22Rv1 (cell line): Measurements from ENCODE around the gene PLEKHA6.
A peak's percentile ranks its signal among the peaks of the same experiment; 100 is the strongest.

Experiments used
- H3K27ac ChIP-seq: fragments of 450-650 bp; 2 replicates; pipeline ENCODE4 v1.5.1; 2017
- CTCF ChIP-seq: fragments of 450-650 bp; IDR thresholded peaks from 2 replicates; pipeline ENCODE4 v1.5.1; 2017; ENCODE audit warnings: mild to moderate bottlenecking
- ZFX ChIP-seq: fragments of 450-650 bp; IDR thresholded peaks from 2 replicates; pipeline ENCODE4 v1.6.1; 2017; ENCODE audit warnings: antibody characterized with exemption, borderline replicate concordance

Gene PLEKHA6

GRCh38 chr1:204285436-204286305 lies 74.1 kb downstream of the PLEKHA6 start:
- peak overlapping the region; percentile 87 for H3K27ac ChIP-seq
- TF ChIP-seq CTCF (no peak), ZFX (no peak)

DNA sequence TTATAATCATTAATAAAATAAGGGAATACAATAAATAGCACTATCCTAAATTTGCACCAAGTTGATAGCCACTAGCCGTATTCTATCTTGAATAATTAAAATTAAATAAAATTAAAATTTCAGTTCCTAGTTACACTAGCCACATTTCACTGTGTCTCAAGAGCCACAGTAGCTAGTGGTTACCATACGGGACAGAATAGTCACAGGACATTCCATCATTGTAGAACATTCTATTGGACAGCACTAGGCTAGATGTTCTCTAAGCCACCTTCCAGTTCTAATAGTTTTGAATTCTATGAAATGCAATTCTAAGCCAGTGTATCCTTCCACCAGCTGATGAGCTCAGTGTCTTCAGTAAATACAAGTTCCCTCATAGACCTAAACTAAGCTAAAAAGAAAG lies 74.8 kb downstream of the PLEKHA6 start:
- H3K27ac ChIP-seq = no peak overlapping the region
- TF ChIP-seq CTCF (no peak), ZFX (no peak)

GRCh38 chr1:204283711-204284651 lies 75.7 kb downstream of the PLEKHA6 start:
- TF ChIP-seq ZFX = no peak
- no peak for TF ChIP-seq CTCF
- no peak overlapping the region for H3K27ac ChIP-seq

DNA sequence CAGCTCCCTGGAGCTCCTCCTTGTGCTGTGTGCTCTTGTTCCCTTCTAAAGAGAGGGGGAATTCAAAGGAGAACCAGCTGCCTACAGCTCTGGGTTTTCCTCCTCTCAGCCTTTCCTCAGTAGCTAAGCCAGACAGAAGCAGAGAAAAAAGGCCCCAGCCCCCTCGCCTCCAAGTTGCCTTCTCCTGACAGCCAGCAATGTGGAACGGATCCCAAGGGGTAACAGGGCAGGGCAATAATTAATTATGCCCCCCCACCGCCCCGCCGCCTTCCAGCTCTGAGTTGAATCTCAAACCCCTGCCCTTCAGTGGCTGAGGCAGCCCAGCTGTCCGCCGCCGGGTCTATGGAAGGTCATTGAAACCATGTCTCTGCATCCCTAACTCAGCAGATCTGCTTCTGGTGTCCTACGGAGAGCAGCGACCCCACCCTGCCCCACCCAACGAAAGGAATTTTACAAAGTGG lies 76.9 kb downstream of the PLEKHA6 start:
- TF ChIP-seq ZFX (no peak), CTCF (no peak)
- H3K27ac ChIP-seq = no peak overlapping the region

DNA sequence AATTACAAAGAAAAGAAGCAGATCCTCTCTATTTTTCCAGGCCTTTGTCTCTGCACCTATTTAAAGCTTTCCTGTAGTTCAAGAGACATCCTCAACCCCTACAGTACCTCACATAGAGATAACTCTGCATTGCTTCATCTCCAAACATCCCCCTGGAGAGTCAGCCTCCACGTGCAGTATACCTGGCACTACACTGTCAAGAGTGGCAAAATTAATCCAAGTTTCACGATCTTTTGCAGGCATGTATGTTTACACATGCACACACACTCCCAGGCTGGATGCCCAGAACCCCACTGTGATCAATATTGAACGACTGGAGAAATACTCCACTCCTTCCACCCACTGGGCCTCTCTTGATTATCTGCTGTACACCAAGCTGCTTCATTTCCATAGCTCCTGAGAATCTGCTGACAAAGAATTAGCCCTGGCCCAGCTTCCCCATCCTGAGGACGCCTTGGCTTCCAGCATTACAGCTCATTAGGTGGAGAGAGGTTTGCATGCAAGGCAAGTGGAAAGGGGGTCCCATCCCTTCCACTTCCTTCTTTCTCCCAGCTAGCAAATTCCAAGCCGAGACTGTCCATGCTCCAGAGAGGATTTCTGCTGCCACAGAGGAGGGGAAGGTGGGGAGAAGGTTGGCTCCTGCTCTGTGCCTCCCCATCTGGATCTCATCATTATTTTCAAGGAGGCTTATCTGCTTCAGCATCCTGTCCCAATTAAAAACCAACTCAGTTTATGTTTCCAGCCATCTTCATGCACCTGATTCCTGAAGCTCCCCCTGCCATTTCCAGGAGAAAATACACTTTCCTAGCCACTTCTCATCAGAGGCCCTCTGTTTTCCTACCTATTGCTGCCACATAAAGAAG lies 79.4 kb downstream of the PLEKHA6 start:
- H3K27ac ChIP-seq = no peak overlapping the region

DNA sequence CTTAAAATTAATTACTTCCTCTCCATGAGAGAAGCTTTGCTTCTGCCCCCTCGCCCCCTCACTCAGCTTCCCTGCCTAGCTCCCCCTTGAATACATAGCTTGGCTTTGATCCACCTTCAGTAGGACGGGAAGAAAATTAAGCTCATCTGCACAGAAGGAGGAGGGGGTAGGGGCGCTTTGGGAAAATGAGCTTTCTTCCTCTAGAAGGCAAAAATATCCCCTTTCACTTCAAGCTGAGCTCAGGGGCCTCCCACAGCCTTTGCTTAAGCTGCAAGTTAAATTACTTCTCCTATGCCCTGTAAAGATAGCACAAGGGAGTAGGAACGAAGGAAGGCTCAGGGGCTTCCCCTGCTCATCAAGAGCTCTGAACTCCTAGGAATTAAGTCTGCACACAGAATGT lies 80.8 kb downstream of the PLEKHA6 start:
- no peak overlapping the region for H3K27ac ChIP-seq
- TF ChIP-seq CTCF (no peak), ZFX (no peak)

More for the DNA sequence above, 79.4 kb downstream of the PLEKHA6 start:
- TF ChIP-seq ZFX = no peak

DNA sequence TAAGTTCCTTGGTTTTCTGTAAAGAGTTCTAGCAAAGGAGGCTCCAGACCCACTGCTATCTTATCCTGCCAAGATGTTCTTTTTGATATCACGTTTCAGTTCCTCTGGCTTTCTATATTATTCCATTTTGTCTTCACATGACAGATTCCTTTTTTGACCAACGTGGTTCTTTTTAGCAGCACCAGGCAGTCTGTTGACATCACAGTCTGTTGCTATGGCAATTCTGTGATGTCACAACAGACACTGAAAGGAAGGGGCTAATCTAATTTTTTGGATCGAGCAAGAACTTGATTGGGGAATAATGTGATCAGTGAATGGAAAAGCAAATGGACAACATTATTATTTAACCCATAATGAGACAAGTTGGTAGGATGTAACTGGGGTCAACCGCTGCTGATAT lies 81.5 kb downstream of the PLEKHA6 start:
- no peak for TF ChIP-seq CTCF
- TF ChIP-seq ZFX = no peak
- H3K27ac ChIP-seq = no peak overlapping the region
